ENCODE measurements around the gene ACTR8. TPM values are rescaled to one million over a fixed set of nuclear protein-coding genes. Genes with fewer than 3 reads are reported as not detected.

The ACTR8 gene
- total and polyA plus RNA-seq, 2 of the 13 experiments (the other 11 are each of a cell fraction or from before 2014, with no cell fraction given) = 15.5 to 29.0 TPM

DNA sequence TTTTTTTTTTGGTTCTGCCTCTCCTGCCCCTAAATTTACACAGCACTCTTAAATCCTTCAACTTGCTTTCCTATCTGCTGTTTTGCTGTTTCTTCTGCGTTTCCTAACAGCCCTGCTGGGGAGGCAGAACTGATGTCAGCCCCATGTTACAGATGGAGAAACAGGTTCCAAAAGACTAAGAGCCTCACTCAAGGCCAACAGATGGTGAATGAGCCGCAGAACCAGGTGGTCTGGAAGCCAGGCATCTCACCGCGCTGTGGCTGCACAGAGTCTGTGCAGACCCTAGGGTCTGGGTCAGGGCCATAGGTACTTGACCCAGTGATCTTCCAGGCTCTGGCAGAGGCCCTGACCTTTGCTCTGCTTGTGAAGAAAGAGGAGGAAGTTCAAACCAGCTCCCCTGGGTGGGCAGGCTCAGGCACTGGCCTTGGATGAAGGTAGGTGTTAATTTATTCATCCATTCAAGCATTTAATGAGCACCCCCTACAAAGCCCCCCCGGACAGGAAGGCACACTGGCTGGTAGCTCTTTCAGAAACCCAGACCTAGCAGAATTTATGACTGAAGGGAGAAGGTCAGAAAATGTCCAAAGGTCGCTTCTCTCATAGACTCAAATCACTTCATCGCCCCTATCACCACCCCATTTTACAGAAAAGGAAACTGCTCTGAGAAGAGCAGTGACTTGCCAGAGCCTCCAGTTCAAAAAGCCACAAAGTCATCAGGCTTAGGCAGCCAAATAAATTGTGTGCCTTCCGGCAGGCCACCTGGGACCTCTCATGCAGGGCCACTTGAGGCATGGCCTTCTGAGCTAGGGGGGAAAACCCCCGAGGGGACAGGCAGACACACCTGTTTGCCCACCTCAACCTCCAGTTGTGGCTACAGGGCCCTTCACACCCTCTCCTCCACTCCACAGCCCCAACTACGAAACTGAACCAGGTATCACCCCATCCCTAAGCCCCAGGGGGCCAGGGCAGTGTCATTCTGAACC, 38.5 kb downstream of the ACTR8 start (continued):
- TF ChIP-seq, protein P1, sequence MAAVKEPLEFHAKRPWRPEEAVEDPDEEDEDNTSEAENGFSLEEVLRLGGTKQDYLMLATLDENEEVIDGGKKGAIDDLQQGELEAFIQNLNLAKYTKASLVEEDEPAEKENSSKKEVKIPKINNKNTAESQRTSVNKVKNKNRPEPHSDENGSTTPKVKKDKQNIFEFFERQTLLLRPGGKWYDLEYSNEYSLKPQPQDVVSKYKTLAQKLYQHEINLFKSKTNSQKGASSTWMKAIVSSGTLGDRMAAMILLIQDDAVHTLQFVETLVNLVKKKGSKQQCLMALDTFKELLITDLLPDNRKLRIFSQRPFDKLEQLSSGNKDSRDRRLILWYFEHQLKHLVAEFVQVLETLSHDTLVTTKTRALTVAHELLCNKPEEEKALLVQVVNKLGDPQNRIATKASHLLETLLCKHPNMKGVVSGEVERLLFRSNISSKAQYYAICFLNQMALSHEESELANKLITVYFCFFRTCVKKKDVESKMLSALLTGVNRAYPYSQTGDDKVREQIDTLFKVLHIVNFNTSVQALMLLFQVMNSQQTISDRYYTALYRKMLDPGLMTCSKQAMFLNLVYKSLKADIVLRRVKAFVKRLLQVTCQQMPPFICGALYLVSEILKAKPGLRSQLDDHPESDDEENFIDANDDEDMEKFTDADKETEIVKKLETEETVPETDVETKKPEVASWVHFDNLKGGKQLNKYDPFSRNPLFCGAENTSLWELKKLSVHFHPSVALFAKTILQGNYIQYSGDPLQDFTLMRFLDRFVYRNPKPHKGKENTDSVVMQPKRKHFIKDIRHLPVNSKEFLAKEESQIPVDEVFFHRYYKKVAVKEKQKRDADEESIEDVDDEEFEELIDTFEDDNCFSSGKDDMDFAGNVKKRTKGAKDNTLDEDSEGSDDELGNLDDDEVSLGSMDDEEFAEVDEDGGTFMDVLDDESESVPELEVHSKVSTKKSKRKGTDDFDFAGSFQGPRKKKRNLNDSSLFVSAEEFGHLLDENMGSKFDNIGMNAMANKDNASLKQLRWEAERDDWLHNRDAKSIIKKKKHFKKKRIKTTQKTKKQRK (IDR thresholded peaks at IDR 0.05; ENCODE audit: low read length) = no peak
- TF ChIP-seq ZNF367 (CRISPR knock-in tag; IDR thresholded peaks at IDR 0.05; ENCODE audit: borderline replicate concordance) (0 out of 2 replicates have a peak, but pooled peaks have one; percentile 15), MAF1 (CRISPR knock-in tag; IDR thresholded peaks at IDR 0.05; ENCODE audit: borderline replicate concordance) (no peak), ZNF7 (CRISPR knock-in tag; IDR thresholded peaks at IDR 0.05) (no peak), ZNF747 (CRISPR knock-in tag; IDR thresholded peaks at IDR 0.05; ENCODE audit: borderline replicate concordance) (0 out of 2 replicates have a peak, but pooled peaks have one; percentile 60), ZNF746 (CRISPR knock-in tag; IDR thresholded peaks at IDR 0.05) (peak; percentile 32; the same call in 1 of the 2 replicates), CCDC6 (CRISPR knock-in tag; IDR thresholded peaks at IDR 0.05) (no peak), ZNF547 (CRISPR knock-in tag; IDR thresholded peaks at IDR 0.05) (no peak), SRSF9 (IDR thresholded peaks at IDR 0.05; ENCODE audit: borderline replicate concordance, insufficient read depth, low read depth, low read length, poor library complexity, severe bottlenecking) (no peak), ISX (CRISPR knock-in tag; conservative IDR thresholded peaks at IDR 0.05) (no peak), ZNF496 (CRISPR knock-in tag; IDR thresholded peaks at IDR 0.05; ENCODE audit: insufficient replicate concordance) (no peak), KLF16 (CRISPR knock-in tag; IDR thresholded peaks at IDR 0.05) (no peak)
- TF ChIP-seq, protein P2, sequence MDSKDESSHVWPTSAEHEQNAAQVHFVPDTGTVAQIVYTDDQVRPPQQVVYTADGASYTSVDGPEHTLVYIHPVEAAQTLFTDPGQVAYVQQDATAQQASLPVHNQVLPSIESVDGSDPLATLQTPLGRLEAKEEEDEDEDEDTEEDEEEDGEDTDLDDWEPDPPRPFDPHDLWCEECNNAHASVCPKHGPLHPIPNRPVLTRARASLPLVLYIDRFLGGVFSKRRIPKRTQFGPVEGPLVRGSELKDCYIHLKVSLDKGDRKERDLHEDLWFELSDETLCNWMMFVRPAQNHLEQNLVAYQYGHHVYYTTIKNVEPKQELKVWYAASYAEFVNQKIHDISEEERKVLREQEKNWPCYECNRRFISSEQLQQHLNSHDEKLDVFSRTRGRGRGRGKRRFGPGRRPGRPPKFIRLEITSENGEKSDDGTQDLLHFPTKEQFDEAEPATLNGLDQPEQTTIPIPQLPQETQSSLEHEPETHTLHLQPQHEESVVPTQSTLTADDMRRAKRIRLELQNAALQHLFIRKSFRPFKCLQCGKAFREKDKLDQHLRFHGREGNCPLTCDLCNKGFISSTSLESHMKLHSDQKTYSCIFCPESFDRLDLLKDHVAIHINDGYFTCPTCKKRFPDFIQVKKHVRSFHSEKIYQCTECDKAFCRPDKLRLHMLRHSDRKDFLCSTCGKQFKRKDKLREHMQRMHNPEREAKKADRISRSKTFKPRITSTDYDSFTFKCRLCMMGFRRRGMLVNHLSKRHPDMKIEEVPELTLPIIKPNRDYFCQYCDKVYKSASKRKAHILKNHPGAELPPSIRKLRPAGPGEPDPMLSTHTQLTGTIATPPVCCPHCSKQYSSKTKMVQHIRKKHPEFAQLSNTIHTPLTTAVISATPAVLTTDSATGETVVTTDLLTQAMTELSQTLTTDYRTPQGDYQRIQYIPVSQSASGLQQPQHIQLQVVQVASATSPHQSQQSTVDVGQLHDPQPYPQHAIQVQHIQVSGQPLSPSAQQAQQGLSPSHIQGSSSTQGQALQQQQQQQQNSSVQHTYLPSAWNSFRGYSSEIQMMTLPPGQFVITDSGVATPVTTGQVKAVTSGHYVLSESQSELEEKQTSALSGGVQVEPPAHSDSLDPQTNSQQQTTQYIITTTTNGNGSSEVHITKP (CRISPR knock-in tag; IDR thresholded peaks at IDR 0.05; ENCODE audit: low read depth) = no peak; the same call in 1 of the 2 replicates
- TF ChIP-seq, protein P3, sequence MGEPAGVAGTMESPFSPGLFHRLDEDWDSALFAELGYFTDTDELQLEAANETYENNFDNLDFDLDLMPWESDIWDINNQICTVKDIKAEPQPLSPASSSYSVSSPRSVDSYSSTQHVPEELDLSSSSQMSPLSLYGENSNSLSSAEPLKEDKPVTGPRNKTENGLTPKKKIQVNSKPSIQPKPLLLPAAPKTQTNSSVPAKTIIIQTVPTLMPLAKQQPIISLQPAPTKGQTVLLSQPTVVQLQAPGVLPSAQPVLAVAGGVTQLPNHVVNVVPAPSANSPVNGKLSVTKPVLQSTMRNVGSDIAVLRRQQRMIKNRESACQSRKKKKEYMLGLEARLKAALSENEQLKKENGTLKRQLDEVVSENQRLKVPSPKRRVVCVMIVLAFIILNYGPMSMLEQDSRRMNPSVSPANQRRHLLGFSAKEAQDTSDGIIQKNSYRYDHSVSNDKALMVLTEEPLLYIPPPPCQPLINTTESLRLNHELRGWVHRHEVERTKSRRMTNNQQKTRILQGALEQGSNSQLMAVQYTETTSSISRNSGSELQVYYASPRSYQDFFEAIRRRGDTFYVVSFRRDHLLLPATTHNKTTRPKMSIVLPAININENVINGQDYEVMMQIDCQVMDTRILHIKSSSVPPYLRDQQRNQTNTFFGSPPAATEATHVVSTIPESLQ (CRISPR knock-in tag; conservative IDR thresholded peaks at IDR 0.05) = no peak
- TF ChIP-seq, protein P4, sequence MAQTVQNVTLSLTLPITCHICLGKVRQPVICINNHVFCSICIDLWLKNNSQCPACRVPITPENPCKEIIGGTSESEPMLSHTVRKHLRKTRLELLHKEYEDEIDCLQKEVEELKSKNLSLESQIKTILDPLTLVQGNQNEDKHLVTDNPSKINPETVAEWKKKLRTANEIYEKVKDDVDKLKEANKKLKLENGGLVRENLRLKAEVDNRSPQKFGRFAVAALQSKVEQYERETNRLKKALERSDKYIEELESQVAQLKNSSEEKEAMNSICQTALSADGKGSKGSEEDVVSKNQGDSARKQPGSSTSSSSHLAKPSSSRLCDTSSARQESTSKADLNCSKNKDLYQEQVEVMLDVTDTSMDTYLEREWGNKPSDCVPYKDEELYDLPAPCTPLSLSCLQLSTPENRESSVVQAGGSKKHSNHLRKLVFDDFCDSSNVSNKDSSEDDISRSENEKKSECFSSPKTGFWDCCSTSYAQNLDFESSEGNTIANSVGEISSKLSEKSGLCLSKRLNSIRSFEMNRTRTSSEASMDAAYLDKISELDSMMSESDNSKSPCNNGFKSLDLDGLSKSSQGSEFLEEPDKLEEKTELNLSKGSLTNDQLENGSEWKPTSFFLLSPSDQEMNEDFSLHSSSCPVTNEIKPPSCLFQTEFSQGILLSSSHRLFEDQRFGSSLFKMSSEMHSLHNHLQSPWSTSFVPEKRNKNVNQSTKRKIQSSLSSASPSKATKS (CRISPR knock-in tag; IDR thresholded peaks at IDR 0.05) = no peak; the same call in 1 of the 2 replicates

All from HepG2 (cell line).